HG02678 (cell line): ENCODE measurements around the gene CDH23.
"Not testable (repeated sequence)": the region's sequence is repeated elsewhere in the genome, so short reads cannot be mapped to it uniquely, and the experiment has no call there.

Experiments
- ATAC-seq: cut with Tn5 transposase; IDR thresholded peaks from one replicate; pipeline ENCODE4 v1.9.1; 2021; ENCODE audit warnings: mild to moderate bottlenecking, moderate library complexity; ENCODE audit not compliant: unreplicated experiment

CDH23 gene

DNA sequence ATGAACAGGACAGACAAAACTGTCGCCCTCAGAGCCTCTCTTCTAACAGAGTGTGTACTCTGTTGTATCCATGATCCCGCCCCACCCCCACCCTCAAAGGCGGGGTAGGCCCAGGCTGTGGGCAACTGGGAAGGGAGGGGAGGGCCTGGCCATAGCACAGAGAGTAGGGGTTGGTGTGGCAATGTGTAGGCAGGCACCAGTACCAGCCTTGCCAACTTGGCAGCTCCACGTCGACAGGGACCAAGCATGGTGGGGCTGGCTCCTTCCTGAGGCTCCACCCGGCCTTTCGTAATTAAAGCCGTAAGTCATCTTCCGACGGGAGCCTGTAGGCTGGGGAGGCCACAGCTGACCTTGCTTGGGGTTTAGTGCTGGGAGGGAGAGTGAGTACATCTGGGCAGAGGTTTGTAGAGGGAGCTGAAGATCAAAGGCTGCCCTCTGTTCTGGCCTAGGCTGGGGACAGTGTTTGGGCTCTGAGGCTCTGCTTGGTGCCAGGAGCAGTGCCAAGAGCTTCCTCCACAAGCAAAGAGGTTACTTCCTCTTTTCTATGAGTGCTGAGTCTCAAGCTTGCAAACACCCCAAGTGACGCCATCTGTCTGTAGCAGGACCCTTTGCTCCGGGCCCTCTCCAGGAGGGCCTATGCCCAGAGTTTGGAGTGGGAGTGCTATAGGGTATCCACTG lies 201.2 kb downstream of the CDH23 start:
- no peak for ATAC-seq

DNA sequence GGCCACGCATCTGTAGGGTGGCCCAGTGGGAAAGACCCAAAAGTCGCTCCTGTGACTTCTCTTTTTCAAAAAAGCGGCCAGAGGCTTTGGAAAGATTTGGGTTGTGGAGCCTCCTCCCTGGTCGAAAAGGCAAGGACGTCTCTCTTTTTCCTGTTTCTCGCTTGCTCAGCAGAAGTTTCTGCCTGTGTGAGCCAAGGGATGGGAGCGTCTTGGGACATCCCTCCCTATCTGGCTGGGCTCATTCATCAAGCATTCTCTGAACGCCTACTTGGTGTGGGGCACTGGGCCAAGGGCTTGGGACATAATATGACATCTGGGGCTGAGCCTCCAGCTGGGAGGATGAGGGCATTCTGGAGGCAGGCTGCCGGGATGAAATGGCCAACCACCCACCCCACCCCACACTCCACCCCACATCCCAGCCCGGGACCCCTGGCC lies 201.9 kb downstream of the CDH23 start:
- ATAC-seq: no peak

DNA sequence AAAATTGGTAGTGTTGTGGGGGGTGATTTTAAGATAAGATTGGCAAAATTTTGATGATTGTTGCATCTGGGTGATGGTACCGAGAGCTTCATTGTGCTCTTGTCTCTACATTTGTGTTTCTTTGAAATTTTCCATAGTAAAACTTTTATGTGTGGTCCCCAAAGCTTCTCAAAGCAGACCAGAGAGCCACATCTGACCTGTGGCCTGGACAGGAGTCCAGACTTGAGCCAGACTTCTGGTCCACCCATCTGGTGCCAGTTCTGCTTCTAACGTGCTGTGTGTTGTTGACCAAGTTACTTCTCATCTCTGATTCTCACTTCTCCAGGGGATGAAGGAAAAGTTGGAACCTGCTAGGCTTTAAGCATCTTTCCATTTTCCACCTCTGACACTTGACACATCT lies 202.8 kb downstream of the CDH23 start:
- no peak for ATAC-seq

DNA sequence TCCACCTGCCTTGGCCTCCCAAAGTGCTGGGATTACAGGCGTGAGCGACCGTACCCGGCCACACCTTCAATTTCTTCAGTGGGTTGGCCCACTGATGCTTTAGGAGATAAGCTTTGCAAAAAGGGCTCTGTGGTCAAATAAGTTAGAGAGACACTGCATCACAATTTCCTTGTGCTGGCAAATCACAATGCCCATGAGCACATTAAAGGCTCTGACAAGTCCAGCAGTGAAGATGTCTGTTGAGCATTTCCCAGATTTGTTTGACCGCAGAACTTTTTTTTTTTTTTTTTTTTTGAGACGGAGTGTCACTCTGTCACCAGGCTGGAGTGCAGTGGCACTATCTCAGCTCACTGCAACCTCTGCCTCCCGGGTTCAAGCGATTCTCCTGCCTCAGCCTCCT lies 203.5 kb downstream of the CDH23 start:
- ATAC-seq: not testable (repeated sequence)

DNA sequence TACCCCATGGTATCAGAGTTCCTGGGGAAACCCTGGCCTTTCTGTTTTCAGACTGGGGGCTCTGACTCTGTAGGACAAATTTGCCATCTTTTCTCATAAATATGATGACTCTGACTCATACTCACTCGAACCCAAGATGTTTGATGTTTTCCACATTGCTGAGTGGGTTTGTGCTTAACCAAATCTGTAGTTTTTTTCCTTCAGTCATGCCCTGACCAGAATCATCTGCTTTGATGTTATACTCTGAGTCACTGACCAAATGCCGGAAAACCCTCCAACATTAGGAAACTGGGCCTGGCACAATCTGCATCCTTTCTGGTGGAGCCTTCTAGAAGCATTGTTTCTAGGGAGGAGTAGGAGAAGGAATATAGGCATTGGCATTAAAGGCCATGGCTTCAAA lies 204.1 kb downstream of the CDH23 start:
- no peak for ATAC-seq

DNA sequence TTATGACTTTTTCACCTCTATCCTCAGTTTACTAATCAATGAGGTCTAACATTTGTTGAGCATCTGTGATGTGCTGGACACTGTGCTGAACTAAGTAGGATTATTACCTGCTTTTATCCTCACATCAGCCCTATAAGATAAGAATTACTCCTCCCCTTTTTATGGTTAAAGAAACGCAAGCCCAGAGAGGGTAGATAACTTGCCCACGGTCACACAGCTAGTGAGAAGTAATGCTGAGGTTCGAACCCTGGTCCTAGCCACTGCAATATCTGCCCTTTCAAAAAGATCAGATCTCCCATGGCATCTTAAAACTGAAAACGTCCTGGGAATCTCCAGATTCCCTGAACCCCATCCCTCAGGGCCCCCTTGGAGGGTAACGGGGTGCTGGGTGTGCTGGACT lies 204.6 kb downstream of the CDH23 start:
- ATAC-seq: no peak

DNA sequence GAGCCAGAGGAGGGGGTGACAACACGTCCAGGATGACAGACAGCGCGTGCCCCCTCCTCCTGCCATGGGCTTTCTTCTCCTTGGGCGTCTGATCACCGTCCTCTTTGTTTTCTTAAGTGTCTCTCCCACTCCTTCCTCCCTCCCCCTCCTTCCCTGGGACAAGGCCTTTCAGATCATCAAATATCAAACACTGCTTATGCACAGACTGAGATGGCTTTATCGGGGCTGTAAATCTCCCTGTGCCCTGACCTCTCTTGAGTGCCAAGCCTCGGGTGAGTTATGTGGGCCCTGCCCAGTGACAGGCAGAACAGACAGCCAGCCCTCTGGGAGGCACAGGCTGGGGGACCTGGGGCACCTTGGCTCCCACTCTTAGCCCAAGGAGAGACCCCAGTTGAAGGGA lies 206.4 kb downstream of the CDH23 start:
- ATAC-seq: no peak

DNA sequence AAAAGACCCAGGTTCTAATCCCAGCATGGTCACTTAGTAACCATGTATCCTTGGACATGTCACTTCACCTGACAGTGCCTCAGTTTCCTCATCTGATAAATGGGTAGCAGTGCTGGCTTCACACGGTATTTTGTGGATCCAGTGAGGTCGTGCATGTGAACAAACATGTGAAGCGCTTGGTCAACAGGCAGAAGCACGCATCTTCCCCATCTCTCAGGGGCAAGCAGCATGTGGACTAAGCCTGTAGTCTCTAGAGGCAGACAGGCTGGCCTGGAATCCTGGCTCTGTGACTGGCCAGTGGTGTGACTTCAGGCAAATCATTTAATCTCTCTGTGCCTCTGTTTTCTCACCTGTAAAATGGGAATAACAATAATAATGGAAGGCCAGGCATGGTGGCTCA lies 207.0 kb downstream of the CDH23 start:
- no peak for ATAC-seq

DNA sequence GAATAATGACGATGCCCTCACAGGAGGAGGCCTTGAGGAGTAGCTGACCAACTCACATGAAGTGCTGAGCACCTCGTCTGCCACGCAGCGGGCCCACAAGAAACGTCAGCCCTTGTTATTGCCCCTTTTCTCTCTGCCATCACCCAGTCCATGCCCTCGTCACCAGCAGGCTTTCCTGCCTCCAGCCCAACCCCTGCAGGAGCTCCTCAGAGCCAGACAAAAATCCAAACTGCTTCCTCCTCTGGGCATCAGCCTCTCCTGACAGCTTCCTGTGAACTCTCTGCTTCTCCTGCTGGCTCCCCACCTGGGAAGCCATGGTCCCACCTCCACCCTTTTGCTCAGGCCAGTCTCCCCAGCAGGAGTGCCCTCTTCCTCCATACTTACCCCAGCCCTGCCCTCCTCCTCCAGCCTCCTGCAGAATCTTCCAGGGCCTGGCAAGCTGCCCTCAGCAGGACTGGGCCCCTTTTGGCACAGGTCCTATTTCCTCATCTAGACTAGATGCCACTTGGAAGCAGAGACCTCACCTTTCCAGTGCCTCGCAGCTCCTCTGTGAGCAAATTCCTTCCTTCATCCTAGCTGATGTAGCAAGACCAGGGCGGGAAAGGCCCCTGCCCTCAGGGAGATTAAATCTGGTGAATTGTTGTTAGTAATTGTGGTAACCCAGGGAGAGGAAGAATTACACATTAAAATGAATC lies 207.8 kb downstream of the CDH23 start:
- no peak for ATAC-seq

DNA sequence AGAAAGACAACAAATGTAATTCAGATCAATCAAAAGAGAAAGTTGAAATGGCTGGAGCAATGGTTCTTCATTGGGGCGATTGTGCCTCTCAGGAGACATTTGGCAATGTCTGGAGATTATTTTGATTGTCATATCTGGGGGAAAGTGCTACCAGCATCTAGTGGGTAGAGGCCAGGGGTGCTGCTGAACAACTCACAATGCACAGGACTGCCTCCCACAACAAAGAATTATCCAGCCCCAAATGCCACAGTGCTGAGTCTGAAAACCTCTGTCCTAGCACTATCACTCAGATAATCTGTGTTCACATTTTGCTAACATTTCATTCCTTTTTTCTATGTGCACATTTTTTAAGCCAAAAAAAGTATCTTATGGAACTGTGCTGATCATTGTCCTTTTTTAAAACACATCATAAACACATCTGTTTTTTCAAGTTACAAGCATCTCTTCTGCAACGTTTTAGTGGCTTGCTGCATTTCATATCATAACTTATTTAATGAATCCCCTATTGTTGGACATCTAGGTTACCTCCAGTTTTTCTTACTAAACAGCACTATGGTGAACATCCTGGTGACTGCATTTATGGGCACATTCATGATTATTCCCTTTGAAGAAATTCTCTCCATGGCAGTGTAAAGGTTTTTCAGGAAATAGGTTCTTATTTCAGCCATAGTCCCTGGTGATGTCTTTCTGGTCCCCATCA lies 208.7 kb downstream of the CDH23 start:
- ATAC-seq: no peak

DNA sequence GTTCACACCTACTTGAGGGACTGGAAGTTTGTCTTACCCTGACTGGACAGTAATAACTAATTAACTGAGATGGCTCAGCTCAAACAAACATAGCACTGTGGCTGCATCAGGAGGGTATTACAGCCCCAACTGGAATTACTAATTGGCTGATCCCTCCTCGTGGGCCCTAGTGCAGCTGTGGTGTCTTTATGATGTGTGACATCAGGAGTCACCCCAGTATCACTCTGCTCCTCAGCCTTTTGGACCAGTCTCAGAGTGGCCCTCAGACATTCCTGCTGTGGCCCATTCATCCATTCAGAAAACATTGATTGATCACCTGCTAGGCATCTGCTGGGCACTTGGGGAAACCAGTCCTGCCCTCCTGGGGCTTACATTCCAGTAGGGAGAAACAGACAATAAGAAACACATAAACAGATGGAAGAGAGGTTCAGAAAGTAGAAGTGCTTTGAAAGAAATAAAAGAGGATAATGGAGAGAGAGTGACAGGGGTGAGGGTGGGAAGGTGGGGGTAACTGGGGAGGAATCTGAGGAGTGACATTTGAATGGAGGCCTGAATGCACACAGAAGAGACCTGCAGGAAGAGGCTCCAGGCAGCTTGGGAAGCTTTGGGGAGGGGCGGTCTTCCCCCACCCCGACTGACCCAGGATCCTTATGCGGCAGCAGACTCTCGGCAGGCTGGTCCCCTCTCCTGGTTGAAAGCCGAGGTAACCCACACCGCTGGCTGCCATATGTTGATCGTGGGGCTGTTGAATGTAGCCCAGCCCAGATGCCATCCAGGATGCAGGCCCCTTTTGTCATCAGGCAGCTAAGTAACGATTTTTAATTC lies 209.7 kb downstream of the CDH23 start:
- no peak for ATAC-seq

DNA sequence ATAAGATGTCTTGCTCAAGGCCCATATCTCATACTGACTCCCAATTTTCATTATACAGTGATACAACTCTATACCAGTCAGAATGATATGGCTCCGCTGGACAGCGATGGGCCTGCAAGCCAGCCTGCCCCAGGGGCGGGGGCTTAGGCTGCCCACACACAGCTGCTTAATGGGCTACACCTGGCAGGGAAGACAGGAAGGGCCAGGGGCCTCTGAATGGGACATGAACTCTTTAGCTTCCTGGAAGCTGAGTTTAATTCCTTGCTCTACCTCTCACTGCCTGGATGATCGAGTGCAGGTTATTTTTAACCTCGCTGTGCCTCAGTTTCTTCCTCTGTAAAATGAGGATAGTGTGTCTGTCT lies 210.3 kb downstream of the CDH23 start:
- no peak for ATAC-seq

DNA sequence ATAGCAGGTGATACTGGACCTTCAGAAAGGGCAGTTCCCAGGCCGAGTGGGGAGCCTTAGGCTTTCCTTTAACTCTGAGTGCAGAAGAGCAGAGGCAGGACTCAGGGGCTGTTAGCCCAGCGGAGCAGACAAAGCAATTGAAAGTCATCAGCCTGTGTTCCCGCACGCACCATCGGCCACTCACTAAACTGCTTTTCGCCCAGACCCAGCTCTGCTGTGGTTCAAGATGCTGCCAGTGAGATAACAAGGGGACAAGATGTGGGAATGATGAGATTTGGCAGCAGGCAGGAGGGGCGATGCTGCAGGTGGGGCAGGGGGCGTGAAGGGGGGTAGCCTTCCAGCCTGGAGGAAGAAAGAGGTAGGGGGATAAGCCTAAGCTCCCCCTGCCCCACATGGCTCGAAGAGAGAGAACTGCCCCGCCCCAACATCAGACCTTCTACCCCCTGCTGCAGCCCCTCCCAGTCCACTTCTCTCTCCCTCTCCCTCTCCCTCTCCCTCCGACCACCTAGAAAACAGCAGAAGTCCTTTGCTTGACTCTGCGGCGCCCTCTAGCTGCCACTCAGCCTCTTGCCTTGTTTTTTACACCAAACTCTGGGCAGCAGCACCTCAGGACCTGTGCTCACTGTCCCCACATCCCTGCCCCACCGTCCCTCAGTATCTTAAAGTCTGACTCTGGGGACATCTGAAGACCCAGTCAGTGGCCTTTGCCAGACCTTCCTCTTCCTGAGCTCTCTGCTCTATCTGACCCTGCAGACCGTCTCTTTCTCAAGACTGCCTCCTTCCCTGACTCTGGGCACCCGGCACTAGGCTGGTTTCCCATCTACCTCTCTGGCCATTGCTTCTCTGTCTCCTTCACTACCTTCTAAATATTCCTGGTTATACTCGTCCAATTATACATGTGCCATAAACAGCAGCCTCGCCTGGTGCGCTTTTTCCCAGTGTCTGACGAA lies 212.4 kb downstream of the CDH23 start:
- ATAC-seq: no peak

DNA sequence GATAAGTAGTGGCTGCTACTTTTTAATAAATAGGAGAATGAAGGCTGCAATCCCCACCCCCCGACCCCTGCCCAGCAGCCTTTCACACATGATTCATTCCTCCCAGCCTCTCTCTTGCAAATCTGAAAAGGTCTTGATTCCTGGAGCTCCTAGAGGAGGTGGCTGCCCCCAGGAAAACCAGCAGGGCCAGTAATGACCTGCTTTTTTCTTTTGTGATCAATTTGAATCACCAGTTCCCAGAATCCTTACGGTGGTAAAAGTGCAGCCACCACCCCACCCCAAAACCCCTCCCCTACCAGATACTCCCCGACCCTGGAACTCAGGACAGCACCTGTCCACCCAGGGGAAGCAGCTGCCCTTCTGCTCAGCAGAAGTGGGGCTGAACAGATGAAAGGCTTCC lies 213.9 kb downstream of the CDH23 start:
- ATAC-seq: no peak

DNA sequence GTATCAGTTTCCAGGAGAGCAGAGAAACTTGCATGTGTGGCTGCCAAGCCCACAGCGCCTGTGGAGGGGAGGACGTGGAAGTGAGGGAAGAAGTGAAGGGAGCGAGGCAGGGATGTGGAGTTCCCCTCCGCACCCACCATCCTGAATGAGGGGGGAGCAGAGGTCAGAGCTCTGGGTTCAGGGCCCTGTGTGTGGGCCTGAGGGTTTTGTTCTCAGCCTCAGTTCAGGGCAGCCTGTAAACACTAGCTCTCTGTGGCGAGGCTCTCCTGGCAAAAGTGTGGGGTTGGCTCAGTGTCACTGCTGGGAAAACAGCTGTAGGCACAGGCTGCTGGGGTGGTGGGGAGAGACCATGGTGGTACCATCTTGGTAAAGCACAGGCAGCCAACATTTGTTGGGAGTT lies 214.4 kb downstream of the CDH23 start:
- ATAC-seq: no peak

DNA sequence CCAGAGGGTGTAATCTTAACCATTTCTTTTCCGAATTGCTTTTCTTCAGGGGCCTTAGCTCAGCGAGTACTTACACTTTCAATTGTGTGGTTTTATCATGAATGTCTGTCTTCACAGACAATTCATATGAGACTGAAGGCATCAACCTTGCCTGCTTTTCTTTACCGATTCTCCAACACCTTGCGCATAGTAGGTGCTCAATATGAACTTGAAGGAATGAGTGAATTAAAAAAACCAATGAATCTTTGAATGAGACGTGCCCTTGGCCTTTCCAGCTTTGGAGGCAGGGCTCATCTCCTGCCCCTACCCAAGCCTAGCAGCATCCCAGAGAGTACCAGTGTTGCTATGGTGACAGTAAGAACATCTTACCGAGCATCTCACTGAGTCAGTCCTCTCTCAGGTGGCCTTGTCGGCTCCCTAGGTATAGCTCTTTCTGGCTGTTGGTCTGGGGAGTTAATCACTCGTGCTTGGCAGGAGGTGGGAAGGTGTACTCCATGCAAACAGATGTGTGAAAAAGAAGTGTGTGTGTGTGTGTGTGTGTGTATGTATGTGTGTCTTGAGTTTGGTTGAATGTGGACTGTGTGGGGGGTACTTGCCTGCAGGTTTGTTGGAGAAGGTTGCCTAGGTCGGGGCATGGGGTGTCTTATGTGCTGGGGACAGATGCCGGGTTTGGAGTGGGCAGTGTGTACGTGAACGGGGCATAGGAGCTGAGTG lies 215.1 kb downstream of the CDH23 start:
- ATAC-seq: no peak

DNA sequence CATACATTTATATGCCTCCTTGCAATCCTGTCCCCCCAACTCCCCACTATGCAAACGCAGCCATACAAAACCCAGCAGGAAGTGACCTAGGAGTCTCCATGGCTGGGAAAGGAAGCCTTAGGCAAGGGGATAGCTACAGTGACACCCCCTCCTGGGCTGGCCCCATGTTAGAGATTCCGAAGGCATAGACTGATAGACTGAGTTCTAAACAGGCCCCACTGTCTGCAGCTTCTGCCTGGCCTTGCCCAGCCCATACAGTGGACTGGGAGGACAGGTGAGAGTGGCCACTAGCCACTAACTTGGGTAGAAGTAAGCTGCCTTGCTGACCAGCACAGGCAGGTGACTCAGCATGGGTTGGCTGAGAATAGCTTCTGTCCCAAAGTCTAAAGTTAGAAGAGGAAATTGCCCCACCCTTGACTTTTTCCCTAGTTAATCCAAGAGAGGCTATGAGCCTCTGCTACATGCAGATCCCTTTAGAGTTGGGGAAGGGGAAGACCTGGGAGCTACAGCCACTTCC lies 216.6 kb downstream of the CDH23 start:
- ATAC-seq: no peak

DNA sequence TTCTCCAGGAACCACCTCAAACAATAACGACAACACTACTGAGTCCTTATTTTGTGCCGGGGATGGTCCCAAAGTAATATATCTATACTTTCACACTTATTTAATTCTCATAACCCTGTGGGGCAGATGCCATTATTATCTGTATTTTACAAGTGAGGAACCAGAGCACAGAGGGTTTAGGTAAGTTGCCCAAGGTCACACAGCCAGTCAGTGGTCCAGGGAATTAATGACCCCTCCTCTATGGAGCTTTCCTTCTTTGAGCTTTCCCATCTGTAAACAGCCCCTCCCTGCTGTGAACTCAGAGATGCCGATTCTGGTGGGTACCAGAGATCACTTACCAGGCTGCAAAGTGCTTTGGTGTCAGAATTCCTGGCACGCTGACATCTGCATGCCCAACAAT lies 217.2 kb downstream of the CDH23 start:
- no peak for ATAC-seq

DNA sequence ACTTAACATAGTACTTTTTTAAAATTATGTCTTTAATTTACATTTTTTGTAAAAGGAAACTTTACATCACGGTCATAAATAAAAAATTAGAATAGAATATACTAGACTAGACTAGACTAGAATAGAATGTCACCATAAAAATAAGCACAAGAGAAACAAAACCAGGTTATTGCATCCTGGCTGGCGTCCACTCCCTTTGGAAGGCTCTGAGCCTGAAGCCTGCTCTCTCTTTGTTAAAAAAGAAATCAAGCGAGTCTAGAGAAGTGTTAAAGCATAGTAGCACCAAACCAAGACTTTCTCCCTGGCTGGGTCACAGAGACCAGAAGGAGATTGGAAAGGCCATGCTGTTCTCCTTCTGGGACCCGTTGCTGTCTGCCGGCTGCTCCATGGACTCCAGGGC lies 218.2 kb downstream of the CDH23 start:
- ATAC-seq: no peak
